Neural cell (in vitro differentiated cells): Measurements from ENCODE around the gene PRKCD.

Source experiments
- CTCF ChIP-seq: fragments of 450-650 bp; IDR thresholded peaks from 2 replicates; pipeline ENCODE4 v1.5.1; 2014; ENCODE audit warnings: antibody characterized with exemption, mild to moderate bottlenecking, moderate library complexity; ENCODE audit not compliant: poor library complexity, severe bottlenecking
- RAD21 ChIP-seq: fragments of 450-650 bp; conservative IDR thresholded peaks from 2 replicates; pipeline ENCODE4 v1.6.1; 2014; ENCODE audit warnings: antibody characterized with exemption, mild to moderate bottlenecking, moderate library complexity

DNA sequence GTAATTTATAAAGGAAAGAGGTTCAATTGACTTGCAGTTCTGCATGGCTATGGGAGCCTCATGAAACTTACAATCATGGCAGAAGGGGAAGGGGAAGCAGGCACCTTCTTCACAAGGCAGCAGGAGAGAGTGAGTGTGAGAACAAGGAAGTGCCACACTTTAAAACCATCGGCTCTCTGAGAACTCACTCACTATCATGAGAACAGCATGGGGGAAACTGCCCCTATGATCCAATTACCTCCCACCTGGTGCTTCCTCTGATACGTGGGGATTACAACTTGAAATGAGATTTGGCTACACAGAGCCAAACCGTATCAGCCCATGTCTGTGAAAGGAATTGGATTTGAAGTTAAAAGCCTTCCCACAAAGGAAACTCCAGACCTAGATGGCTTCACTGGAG lies 55.7 kb downstream of the PRKCD start:
- TF ChIP-seq CTCF (no peak), RAD21 (no peak)
